Activated naive CD8-positive, alpha-beta T cell treated with anti-CD3 and anti-CD28 coated beads, Interleukin-2, amount 50 U/mL, for 24 hours (primary cell): ENCODE results near the gene ELL3.
"Not testable (repeated sequence)": the region's sequence is repeated elsewhere in the genome, so short reads cannot be mapped to it uniquely, and the experiment has no call there.

Experiments
- ATAC-seq: fragments of 150-1000 bp; cut with Tn5 transposase; one replicate; pipeline ENCODE4 v1.10.0; 2021
- DNase-seq: peaks from one replicate; pipeline ENCODE4 v3.0.0; 2021
- H3K27ac Mint-ChIP-seq: one replicate; pipeline ENCODE4 v1.8.0; 2021; ENCODE audit warnings: mild to moderate bottlenecking, mixed read lengths
- H3K27me3 Mint-ChIP-seq: one replicate; pipeline ENCODE4 v1.8.0; 2021; ENCODE audit warnings: mixed read lengths
- H3K36me3 Mint-ChIP-seq: one replicate; pipeline ENCODE4 v1.8.0; 2021; ENCODE audit warnings: low read depth, mixed read lengths
- H3K4me1 Mint-ChIP-seq: one replicate; pipeline ENCODE4 v1.8.0; 2021; ENCODE audit warnings: mixed read lengths
- H3K4me3 Mint-ChIP-seq: one replicate; pipeline ENCODE4 v1.8.0; 2021; ENCODE audit warnings: mild to moderate bottlenecking, moderate library complexity, mixed read lengths
- H3K9me3 Mint-ChIP-seq: one replicate; pipeline ENCODE4 v1.8.0; 2021; ENCODE audit warnings: mixed read lengths

Gene ELL3

DNA sequence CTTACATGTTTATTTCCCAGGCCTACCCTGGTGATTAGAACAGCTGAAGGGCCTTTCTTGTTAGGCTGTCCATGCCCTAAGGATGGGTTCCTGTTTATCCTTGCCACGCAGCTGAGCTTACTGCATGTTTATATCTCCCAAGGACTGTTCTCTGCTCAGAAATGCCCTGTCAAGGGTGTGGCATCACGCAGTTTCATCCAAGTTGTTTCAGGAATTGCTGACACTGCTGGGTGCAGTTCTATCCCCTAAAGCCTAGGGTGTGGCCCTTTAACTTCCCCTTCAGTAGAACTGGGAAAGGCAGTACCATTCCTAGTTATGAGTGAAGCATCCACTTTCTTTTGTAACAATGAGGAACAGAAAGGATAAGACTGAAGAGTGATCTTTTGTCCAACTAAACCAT is 5.0 kb downstream of the ELL3 start:
- Mint-ChIP-seq H3K9me3 (no peaks in the 10 kb centered on the region), H3K4me1 (peaks cover 13% of the 10 kb centered on the region), H3K27me3 (no peaks in the 10 kb centered on the region), H3K4me3 (no peak overlapping the region), H3K27ac (no peak overlapping the region), H3K36me3 (peaks cover 54% of the 10 kb centered on the region)
- DNase-seq (no peak), ATAC-seq (no peak)

DNA sequence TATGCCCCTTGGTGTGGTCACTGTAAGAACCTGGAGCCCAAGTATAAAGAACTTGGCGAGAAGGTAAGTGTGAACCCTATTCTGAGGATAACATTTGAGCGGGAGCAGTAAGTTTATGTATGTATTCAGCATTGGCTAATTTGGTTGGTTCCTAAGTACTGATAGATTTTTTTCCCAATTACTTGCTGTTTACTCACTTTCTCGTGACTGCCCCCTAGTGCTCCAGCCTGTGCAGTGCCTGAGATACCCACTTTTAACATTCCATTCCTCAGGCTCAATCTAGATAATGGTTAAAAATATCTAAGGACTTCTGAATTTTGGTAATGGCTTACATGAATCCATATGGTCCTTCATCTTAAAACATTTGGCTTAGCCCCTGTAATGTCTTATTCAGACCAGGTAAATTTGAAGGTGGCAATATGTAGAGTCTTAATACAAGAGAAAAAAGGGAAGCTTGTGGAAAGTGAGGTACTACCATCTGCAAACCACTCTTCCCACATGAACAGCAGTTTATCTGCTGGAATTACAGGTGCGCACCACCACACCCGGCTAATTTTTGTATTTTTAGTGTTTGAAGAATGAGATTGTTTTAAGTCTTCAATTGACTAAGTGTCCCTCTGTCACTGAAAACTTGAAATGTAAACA is 7.1 kb downstream of the ELL3 start:
- peaks cover 72% of the 10 kb centered on the region for H3K36me3 Mint-ChIP-seq
- peak; percentile 70 for DNase-seq
- H3K9me3 Mint-ChIP-seq: no peaks in the 10 kb centered on the region
- H3K27me3 Mint-ChIP-seq: no peaks in the 10 kb centered on the region
- no peaks in the 10 kb centered on the region for H3K4me1 Mint-ChIP-seq
- H3K27ac Mint-ChIP-seq: no peak overlapping the region
- no peak overlapping the region for H3K4me3 Mint-ChIP-seq
- peak; percentile 58 for ATAC-seq

DNA sequence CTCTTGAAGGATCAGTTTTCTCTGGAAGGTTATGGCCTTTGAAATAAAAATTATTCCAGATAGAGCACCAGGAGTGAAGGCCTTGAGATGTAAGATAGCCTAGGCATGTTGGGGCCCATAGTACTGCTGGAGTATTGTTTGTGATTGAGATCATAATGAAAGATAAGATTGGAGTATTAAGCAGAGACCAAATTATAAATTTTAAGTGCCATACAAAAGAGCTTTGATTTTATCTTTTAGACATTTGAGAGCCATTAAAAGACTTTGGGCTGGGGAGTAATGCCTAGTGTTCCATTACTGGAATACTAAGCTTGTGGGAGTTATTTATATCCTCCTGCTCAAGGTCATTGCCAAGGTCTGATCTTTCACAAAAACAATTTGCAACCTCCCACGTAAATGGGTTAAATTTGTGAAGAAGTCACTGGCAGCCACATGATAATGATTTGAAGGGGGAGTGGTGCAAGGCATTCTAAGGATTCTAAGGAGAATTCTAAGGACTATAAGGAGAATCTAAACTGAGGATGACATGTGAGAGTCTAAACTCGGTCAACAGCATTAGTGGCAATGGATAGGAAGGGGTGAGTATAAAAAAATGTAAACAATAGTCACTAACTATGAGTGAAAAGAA is 12.8 kb downstream of the ELL3 start:
- no peak for ATAC-seq
- no peak overlapping the region for H3K4me3 Mint-ChIP-seq
- DNase-seq: no peak
- peak overlapping the region; percentile 61 for H3K27ac Mint-ChIP-seq
- no peaks in the 10 kb centered on the region for H3K9me3 Mint-ChIP-seq
- peaks cover 61% of the 10 kb centered on the region for H3K36me3 Mint-ChIP-seq
- no peaks in the 10 kb centered on the region for H3K27me3 Mint-ChIP-seq
- H3K4me1 Mint-ChIP-seq: no peaks in the 10 kb centered on the region

DNA sequence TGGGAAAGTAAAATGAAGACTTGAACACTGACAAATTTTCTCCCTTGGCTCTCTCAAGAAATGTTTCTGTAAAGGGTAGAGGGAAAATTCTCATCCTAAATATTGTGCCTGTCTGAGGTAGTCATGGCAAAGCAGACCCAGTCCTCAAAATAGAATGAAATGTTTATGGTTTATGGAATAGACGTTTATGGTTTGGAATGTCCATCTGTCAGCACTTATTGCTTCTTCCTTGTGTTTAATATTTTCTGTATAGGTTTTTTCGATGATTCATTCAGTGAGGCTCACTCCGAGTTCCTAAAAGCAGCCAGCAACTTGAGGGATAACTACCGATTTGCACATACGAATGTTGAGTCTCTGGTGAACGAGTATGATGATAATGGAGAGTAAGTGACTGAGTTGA is 13.9 kb downstream of the ELL3 start:
- ATAC-seq (no peak), DNase-seq (no peak)
- H3K9me3 Mint-ChIP-seq: no peaks in the 10 kb centered on the region
- H3K36me3 Mint-ChIP-seq: peaks cover 60% of the 10 kb centered on the region
- H3K27me3 Mint-ChIP-seq: no peaks in the 10 kb centered on the region
- no peak overlapping the region for H3K27ac Mint-ChIP-seq
- H3K4me3 Mint-ChIP-seq: no peak overlapping the region
- H3K4me1 Mint-ChIP-seq: no peaks in the 10 kb centered on the region

DNA sequence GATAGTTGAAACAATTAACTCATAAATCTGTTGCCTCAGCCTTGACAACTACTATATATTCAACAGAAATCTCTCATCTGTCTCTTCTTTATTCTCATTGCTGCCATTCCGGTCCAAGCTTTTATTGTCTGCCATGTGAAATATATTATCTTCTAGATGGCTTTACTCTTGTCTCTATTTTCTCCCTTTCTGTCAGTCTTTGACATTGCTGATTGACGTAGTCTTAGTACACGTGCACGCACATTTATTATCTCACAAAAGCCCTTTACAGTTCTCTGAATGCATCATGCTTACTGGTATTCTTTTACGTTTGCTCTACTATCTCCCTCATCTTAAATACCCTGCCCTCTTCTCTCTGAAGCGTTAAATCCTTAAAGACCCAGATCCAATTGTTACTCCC is 24.9 kb downstream of the ELL3 start:
- ATAC-seq (no peak), DNase-seq (no peak)
- Mint-ChIP-seq H3K4me3 (peak overlapping the region; percentile 2), H3K36me3 (peaks cover 66% of the 10 kb centered on the region), H3K4me1 (peaks cover 47% of the 10 kb centered on the region), H3K27ac (peak overlapping the region; percentile 39), H3K27me3 (no peaks in the 10 kb centered on the region), H3K9me3 (no peaks in the 10 kb centered on the region)

DNA sequence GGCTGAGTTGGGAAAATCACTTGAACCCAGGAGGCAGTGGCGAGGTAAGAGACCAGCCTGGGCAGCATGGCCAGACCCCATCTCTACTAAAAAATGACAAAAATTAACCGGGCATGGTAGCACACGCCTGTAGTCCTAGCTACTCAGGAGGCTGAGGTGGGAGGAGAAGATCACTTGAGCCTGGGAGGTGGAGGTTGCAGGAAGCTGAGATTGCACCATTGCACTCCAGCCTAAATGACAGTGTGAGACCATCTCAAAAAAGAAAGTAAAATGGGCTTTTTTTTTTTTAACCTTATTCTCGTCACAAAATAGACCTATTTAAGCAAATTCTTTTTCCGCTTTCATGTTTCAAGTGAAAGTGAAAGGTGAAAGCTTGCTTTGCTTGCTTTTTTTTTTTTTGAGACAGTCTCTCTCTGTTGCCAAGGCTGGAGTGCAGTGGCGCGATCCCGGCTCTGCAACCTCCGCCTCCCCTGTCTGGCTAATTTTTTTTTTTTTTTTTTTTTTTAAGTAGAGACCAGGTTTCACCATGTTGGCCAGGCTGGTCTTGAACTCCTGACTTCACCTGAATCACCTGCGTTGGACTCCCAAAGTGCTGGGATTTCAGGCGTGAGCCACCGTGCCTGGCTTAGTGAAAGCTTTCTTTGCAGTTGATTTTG is 26.9 kb downstream of the ELL3 start:
- Mint-ChIP-seq H3K4me1 (peaks cover 54% of the 10 kb centered on the region), H3K27ac (peak overlapping the region; percentile 88), H3K27me3 (no peaks in the 10 kb centered on the region), H3K36me3 (peaks cover 49% of the 10 kb centered on the region), H3K9me3 (no peaks in the 10 kb centered on the region), H3K4me3 (peak overlapping the region; percentile 98)
- DNase-seq (peak; percentile 30), ATAC-seq (peak; percentile 41)

DNA sequence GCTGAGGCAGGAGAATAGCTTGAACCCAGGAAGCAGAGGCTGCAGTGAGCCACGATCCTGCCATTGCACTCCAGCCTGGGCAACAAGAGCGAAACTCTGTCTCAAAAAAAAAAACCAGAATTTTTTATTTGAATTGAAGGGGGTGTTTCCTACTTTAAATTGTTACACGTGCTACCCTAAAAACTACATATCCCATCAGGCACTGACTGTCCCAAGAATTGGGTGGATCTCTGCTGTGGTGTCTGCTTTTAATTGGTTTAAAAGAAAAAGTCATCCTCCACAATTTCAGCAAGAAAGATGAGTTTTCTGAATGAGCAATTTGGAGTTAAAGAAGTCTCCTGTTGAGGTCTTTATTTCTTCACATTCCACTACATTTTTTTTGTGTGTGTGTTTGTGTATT is 28.4 kb downstream of the ELL3 start:
- peaks cover 53% of the 10 kb centered on the region for H3K4me1 Mint-ChIP-seq
- H3K4me3 Mint-ChIP-seq: peak overlapping the region; percentile 98
- no peak for ATAC-seq
- no peak for DNase-seq
- H3K36me3 Mint-ChIP-seq: peaks cover 39% of the 10 kb centered on the region
- H3K27me3 Mint-ChIP-seq: no peaks in the 10 kb centered on the region
- H3K9me3 Mint-ChIP-seq: no peaks in the 10 kb centered on the region
- H3K27ac Mint-ChIP-seq: peak overlapping the region; percentile 98

DNA sequence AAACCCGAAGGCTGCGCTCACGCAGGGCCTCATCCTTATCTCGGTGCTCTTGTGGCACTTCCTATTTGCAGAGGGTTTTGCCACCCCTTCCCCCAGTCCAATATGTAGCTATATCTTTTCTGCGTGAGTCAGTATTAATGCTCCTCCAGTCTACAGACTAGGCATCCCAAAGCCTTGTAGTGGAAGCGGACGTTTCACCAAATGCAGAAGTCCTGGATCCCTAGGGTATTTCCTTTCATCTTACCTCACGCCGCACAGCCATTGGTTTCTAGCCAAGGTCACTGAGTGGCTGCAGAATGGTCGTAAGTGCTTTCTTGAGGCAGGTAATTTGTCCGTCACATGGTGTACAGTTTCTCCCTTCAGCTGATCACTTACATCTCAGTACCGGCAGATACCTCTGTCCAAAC is 29.9 kb downstream of the ELL3 start:
- not testable (repeated sequence) for H3K27me3 Mint-ChIP-seq, H3K9me3 Mint-ChIP-seq, DNase-seq
- Mint-ChIP-seq H3K4me3 (peak overlapping the region; percentile 98), H3K4me1 (peaks cover 49% of the 10 kb centered on the region), H3K27ac (peak overlapping the region; percentile 98), H3K36me3 (peaks cover 27% of the 10 kb centered on the region)
- ATAC-seq: peak; percentile 21

DNA sequence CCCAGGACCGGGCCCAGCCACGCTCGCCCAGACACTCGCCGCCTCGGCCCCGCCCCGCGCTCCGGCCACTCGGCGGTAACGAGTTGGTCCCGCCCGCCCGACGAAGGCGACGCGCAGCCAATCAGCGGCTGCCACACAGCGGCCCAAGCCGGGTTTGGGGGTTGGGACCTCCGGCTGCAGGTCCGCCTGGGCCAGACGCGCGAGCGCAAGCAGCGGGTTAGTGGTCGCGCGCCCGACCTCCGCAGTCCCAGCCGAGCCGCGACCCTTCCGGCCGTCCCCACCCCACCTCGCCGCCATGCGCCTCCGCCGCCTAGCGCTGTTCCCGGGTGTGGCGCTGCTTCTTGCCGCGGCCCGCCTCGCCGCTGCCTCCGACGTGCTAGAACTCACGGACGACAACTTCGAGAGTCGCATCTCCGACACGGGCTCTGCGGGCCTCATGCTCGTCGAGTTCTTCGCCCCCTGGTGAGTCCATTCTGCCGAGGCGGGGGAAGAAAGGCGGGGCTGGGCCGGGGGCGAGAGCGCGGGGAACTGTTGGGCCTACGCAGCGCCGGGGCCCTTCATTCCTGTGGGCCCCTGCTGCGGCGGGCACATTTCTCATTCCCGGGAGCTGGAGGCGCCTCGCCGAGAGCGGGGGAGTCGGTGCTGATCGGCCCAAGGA is 30.4 kb downstream of the ELL3 start, which contains the start of gene PDIA3:
Gene PDIA3 (plus strand): TSS at position 194 of the 658 bp plus-strand sequence. CDS start 102 bp downstream, at position 296.
- ATAC-seq (peak; percentile 90), DNase-seq (peak; percentile 93)
- not testable (repeated sequence) for H3K9me3 Mint-ChIP-seq, H3K27me3 Mint-ChIP-seq
- peak within 1 kb of the TSS; percentile 98 for H3K4me3 Mint-ChIP-seq
- peaks cover 43% of the 10 kb centered on the region for H3K4me1 Mint-ChIP-seq
- peaks cover 23% of the 10 kb centered on the region for H3K36me3 Mint-ChIP-seq
- peak within 1 kb of the TSS; percentile 98 for H3K27ac Mint-ChIP-seq

DNA sequence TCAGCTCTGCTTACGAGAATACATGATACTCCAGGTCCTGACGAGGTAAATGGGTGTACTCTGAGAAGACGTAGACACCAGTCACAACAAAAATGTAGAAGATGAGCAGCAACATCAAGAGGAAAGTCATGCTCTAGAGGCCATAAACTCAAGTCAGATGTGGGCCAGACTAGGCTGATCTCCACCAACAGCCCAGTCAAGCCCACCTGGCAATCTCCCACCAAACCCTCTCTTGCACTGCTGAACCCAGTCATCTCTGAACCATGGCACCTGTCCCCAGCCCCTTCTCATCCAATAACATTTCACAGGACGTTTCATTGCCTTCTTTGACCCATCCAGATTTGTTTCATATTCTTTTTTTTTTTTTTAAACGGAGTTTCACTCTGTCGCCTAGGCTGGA is 41.4 kb downstream of the ELL3 start:
- Mint-ChIP-seq H3K27me3 (no peaks in the 10 kb centered on the region), H3K4me1 (peaks cover 4% of the 10 kb centered on the region), H3K36me3 (no peaks in the 10 kb centered on the region), H3K9me3 (no peaks in the 10 kb centered on the region), H3K4me3 (no peak overlapping the region), H3K27ac (no peak overlapping the region)
- ATAC-seq (no peak), DNase-seq (no peak)

DNA sequence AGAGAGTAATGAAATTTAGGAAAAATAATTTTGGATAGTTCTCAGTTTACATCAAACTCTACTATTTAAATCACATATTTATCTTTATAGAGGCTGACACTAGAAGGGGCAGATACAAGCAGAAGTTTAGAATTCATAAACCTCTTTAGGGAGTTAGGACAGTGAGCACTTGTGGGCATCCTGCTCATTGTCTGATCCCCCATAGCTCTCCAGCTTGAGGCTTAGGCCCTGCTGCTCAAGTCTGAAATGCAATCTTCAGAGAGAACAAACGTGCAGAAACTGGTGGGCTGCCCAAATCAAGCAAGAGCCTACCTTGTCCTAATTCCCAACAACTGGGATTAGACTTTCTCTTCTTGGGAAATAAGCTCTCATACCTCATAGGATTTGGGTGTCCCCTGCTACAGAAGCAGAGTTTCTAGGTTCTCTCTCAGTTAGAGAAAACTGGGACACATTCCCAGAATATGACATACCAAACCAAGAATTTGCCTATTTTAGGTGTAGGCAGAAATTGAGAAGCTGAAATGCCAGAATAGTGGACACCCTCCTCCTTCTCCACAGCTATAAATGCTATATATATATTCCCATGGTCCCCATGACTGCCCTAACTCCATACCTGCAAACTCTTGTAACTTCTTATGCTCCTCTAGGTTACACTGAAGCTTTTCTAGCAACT is 48.6 kb downstream of the ELL3 start:
- not testable (repeated sequence) for ATAC-seq, H3K27ac Mint-ChIP-seq, DNase-seq, H3K27me3 Mint-ChIP-seq, H3K36me3 Mint-ChIP-seq, H3K4me1 Mint-ChIP-seq, H3K4me3 Mint-ChIP-seq, H3K9me3 Mint-ChIP-seq

DNA sequence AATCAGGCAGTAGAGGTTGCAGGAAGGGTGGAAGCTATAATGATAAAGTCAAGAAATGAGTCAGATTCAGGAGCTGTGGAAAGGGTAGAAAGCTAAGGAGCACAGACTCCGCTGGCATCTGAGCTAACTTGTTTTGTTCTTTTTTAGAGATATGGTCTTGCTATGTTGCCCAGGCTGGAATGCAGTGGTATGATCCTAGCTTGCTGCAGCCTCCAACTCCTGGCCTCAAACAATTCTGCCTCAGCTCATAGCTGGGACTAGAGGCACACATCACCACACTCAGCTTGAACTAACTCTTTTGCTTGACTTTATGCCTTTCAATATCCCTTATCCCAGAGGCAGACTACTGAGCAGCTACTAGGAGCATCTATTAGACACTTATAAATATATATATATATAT is 50.5 kb downstream of the ELL3 start:
- not testable (repeated sequence) for ATAC-seq, H3K27ac Mint-ChIP-seq, H3K4me1 Mint-ChIP-seq, H3K4me3 Mint-ChIP-seq, DNase-seq, H3K36me3 Mint-ChIP-seq, H3K27me3 Mint-ChIP-seq, H3K9me3 Mint-ChIP-seq

DNA sequence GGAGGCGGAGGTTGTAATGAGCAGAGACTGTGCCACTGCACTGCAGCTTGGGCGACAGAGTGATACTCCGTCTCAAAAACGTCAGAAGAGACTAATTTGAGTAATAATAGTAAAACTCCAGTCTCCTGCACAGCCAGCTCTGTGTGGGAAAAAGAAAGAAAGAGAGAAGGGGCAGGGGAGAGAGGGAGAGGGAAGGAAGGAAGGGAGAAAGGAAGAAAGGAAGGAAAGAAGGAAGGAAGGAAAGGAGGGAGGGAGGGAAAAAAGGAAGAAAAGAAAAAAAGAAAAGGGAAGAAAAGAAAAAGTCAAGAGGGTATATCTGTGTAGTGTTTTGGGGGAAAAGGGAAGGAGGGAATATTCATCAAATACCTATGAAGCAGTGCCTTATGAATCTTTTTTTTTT is 53.6 kb downstream of the ELL3 start:
- DNase-seq: no peak
- H3K36me3 Mint-ChIP-seq: no peaks in the 10 kb centered on the region
- no peaks in the 10 kb centered on the region for H3K9me3 Mint-ChIP-seq
- no peak overlapping the region for H3K27ac Mint-ChIP-seq
- peaks cover 3% of the 10 kb centered on the region for H3K27me3 Mint-ChIP-seq
- H3K4me3 Mint-ChIP-seq: no peak overlapping the region
- no peaks in the 10 kb centered on the region for H3K4me1 Mint-ChIP-seq
- ATAC-seq: no peak
